B cell (primary cell): Measurements from ENCODE around the gene MGAT4C.

Experiments
- CTCF ChIP-seq: fragments of 200-600 bp; IDR thresholded peaks from one replicate; pipeline ENCODE4 v1.8.0; 2022; ENCODE audit warnings: antibody characterized with exemption, mild to moderate bottlenecking
- EZH2 ChIP-seq: IDR thresholded peaks from 2 replicates; pipeline ENCODE4 v1.6.1; 2012; ENCODE audit warnings: borderline replicate concordance, low read depth, mild to moderate bottlenecking, moderate library complexity, low read length; ENCODE audit not compliant: insufficient read depth, poor library complexity, severe bottlenecking

DNA sequence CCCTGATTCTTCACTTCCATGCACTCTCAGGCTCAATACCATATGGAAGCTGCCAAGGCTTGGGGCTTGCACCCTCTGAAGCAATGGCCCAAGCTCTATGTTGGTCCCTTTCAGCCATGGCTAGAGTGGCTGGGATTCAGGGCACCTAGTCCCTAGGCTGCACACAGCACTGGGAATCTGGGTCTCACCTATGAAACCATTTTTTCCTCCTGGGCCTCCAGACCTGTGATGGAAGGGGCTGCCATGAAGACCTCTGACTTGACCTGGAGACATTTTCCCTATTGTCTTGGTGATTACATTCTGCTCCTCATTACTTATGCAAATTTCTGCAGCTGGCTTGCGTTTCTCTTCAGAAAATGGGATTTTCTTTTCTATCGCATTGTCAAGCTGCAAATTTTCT lies 258.1 kb downstream of the MGAT4C start:
- TF ChIP-seq CTCF (no peak), EZH2 (no peak)
